ENCODE data around the gene NSDHL. TPM values are rescaled to one million over a fixed set of nuclear protein-coding genes. Genes with fewer than 3 reads are reported as not detected.

The NSDHL gene
- total RNA-seq, 1 donor from 2014 or later: 34.2 TPM

GRCh38 chrX:152896450-152896849, 65.6 kb downstream of the NSDHL start:
- Mint-ChIP-seq H3K4me1 (ENCODE audit: low read depth, unreplicated experiment) (peaks cover 9% of the 10 kb centered on the region), H3K27me3 (ENCODE audit: low read depth, unreplicated experiment) (peaks cover 5% of the 10 kb centered on the region), H3K36me3 (ENCODE audit: low read depth, unreplicated experiment) (no peaks in the 10 kb centered on the region), H3K9me3 (ENCODE audit: unreplicated experiment) (no peaks in the 10 kb centered on the region), H3K27ac (ENCODE audit: unreplicated experiment) (peak overlapping the region; percentile 41), H3K4me3 (ENCODE audit: unreplicated experiment) (no peak overlapping the region)
- Histone ChIP-seq H3K27ac (ENCODE audit: low read depth, low read length) (peak overlapping the region; percentile 19), H3K79me2 (ENCODE audit: insufficient read depth, low read length) (no peaks in the 10 kb centered on the region), H2AFZ (ENCODE audit: low read depth, low read length) (no peak overlapping the region), H3K4me1 (ENCODE audit: insufficient read depth, low read length) (peaks cover 12% of the 10 kb centered on the region), H3K9ac (ENCODE audit: low read length) (no peak overlapping the region), H4K20me1 (ENCODE audit: insufficient read depth, low read length) (no peaks in the 10 kb centered on the region), H3K4me3 (ENCODE audit: insufficient read depth, low read depth, low read length) (no peak overlapping the region), H3K4me2 (ENCODE audit: low read length) (peak overlapping the region; percentile 79), H3K36me3 (ENCODE audit: insufficient read depth, low read length) (no peaks in the 10 kb centered on the region), H3K9me3 (ENCODE audit: insufficient read depth, low read depth, low read length) (no peaks in the 10 kb centered on the region), H3K27me3 (ENCODE audit: insufficient read depth, low read length) (no peaks in the 10 kb centered on the region)
- TF ChIP-seq EZH2 (IDR thresholded peaks at IDR 0.05; ENCODE audit: insufficient read depth, low read length): no peak
- no peak for TF ChIP-seq CTCF (IDR thresholded peaks at IDR 0.05; ENCODE audit: insufficient read depth, low read depth, low read length)
- FAIRE-seq: no peak
- DNase-seq (ENCODE audit: low read depth): no peak

DNA sequence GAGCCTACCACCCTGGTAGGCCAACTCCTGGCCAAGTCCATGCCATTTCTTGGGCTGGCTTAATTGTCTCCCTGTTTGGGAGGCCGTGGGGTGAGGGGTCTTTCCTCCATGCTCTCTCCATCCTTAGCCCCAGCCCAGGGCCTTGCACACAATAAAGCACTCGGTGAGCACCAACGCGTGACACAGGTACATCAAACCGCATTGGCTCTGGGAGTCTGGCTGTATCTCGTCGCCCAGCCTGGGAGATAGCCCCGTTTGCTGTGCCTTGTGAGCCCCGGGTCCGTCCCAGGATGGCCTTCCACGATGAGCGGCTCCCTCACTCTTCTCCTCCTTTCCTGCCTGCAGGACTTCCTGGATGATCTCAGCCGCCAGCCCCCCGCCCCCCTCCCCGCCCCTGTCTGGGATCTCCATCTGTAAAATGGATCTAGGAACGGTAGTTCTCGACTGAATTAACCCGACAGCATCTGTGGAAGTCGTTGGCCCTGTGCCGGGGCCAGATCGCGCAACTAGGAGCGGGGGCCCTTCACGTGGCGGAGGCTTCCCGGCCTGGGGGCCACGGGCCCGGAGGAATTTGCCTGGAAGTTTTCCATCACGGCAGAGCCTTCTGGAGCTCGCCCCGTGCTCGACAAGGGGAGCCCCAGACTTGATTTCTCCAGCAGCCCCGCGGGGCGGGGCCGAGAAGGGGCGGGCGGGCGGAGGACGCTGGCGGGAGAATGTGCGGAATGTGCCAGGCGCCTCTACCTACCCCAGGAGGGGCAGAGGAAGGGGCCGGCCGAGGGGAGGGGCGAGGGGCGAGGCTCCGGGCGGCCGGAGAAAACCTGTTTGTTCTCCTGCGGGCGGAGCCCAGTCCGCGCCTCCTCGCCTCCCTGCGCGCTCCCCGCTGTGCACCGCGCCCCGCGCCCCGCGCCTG, 66.6 kb downstream of the NSDHL start, which contains the start of gene ZNF185:
Gene ZNF185, plus strand, starts transcription at position 846 of the 910 bp plus-strand sequence. CDS start 16,423 bp downstream, outside the sequence.
- Histone ChIP-seq H3K4me3 (ENCODE audit: insufficient read depth, low read depth, low read length) (peak within 1 kb of the TSS; percentile 44), H3K36me3 (ENCODE audit: insufficient read depth, low read length) (no peaks in the 10 kb centered on the region), H4K20me1 (ENCODE audit: insufficient read depth, low read length) (no peaks in the 10 kb centered on the region), H3K9me3 (ENCODE audit: insufficient read depth, low read depth, low read length) (no peaks in the 10 kb centered on the region), H3K4me1 (ENCODE audit: insufficient read depth, low read length) (peaks cover 20% of the 10 kb centered on the region), H3K79me2 (ENCODE audit: insufficient read depth, low read length) (no peaks in the 10 kb centered on the region), H3K27ac (ENCODE audit: low read depth, low read length) (peak within 1 kb of the TSS; percentile 19), H3K4me2 (ENCODE audit: low read length) (peak within 1 kb of the TSS; percentile 79), H3K9ac (ENCODE audit: low read length) (peak within 1 kb of the TSS; percentile 66), H2AFZ (ENCODE audit: low read depth, low read length) (peak within 1 kb of the TSS; percentile 26), H3K27me3 (ENCODE audit: insufficient read depth, low read length) (no peaks in the 10 kb centered on the region)
- Mint-ChIP-seq H3K27ac (ENCODE audit: unreplicated experiment) (no peak within 1 kb of the TSS), H3K4me3 (ENCODE audit: unreplicated experiment) (peak within 1 kb of the TSS; percentile 74), H3K4me1 (ENCODE audit: low read depth, unreplicated experiment) (peaks cover 13% of the 10 kb centered on the region), H3K9me3 (ENCODE audit: unreplicated experiment) (no peaks in the 10 kb centered on the region), H3K36me3 (ENCODE audit: low read depth, unreplicated experiment) (no peaks in the 10 kb centered on the region), H3K27me3 (ENCODE audit: low read depth, unreplicated experiment) (peaks cover 5% of the 10 kb centered on the region)
- no peak for TF ChIP-seq CTCF (IDR thresholded peaks at IDR 0.05; ENCODE audit: insufficient read depth, low read depth, low read length)
- no peak for TF ChIP-seq EZH2 (IDR thresholded peaks at IDR 0.05; ENCODE audit: insufficient read depth, low read length)
- FAIRE-seq (no peak), DNase-seq (ENCODE audit: low read depth) (peak; percentile 25)

Data from astrocyte (in vitro differentiated cells and primary cell).